Measurements from ENCODE around the gene LGALS9B.
"Not testable (repeated sequence)": the region's sequence is repeated elsewhere in the genome, so short reads cannot be mapped to it uniquely, and the experiment has no call there.

DNA sequence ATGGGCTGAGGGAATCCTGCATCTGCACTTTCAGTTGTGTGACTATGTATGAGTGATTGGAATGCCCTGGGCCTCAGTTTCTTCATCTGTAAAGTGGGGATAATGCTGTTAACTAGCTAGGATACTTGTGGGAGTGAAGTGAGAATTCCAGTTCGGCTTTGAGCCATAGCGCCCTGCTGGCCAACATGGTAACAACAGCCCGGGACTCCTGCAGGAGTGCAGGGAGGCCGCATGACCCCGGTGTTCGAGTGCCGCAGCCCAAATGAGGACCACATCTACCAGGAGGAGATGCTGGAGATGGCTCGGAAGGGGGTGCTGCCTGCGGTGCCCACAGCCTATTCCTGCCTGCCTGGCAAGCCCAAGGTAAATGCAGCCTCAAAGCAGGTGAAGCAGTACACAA, 23.7 kb downstream of the LGALS9B start:
- TF ChIP-seq CTCF, POLR2A (IDR thresholded peaks at IDR 0.05): not testable (repeated sequence)
